HG02870 (cell line): Measurements from ENCODE around the gene NKD1.
"Not testable (repeated sequence)": the region's sequence is repeated elsewhere in the genome, so short reads cannot be mapped to it uniquely, and the experiment has no call there.

Source experiments
- ATAC-seq: cut with Tn5 transposase; IDR thresholded peaks from one replicate; pipeline ENCODE4 v1.9.1; 2021; ENCODE audit warnings: mild to moderate bottlenecking, moderate library complexity; ENCODE audit not compliant: unreplicated experiment

Gene NKD1

GRCh38 chr16:50536258-50536645 lies 11.9 kb upstream of the NKD1 start:
- ATAC-seq, result not testable (repeated sequence)

- ATAC-seq, result no peak
Observed at GRCh38 chr16:50537533-50538290, 10.5 kb upstream of the NKD1 start.

GRCh38 chr16:50538411-50539052 lies 9.7 kb upstream of the NKD1 start:
- ATAC-seq, result no peak

- ATAC-seq, result no peak
Observed at GRCh38 chr16:50539053-50539695, 9.0 kb upstream of the NKD1 start.

DNA sequence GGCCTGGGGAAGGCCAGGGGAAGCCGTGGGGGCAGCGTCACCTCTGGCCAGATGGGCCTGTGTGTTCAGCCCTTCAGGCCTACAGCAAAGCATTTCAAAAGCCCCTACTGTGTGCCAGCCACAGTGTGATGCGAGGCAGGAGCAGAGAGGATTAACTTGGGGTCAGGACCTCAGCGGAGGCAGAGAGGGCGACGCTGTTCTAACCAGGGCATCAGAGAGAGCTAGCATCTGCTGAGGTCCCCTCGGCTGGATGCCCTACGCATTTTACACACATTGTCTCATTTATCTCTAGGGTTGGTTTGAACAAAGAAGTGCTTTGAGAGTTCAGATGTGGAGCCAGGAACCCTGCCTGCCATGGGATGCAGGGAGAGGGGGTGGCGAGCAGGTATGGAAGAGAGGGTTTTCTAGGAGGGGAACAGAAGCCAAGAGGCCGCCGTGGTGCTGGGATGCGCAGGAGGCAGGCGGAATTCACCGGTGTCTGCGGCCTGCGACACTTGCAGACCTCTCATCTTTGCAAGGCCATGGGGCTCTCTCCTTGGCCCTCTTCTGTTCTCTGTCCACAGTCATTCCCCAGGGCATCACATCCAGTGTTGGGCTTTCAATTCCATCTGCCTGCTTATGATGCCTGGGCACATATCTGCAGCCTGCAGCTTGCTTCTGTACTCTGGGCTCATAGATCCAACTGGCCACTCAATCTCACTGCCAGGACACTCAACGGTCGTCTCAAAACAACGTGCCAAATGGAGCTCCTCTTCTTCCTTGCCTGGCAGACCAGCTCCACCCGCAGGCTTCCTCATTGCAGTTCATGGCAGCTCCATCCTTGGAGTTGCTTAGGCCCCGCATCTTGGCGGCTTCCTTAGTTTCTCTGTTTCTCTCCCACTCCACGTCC lies 8.1 kb upstream of the NKD1 start:
- no peak for ATAC-seq

DNA sequence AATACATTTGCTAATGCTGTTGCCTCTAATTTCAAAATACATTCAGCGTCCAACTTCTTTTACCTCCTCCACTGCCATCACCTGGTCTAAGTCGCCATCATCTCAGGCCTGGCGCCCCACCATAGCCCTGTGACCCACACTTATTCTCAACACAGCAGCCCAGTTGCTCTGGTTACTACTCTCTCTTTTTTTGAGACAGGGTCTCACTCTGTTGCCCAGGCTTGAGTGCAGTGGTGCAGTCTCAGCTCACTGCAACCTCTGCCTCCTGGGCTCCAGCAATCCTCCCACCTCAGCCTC lies 7.5 kb upstream of the NKD1 start:
- no peak for ATAC-seq

DNA sequence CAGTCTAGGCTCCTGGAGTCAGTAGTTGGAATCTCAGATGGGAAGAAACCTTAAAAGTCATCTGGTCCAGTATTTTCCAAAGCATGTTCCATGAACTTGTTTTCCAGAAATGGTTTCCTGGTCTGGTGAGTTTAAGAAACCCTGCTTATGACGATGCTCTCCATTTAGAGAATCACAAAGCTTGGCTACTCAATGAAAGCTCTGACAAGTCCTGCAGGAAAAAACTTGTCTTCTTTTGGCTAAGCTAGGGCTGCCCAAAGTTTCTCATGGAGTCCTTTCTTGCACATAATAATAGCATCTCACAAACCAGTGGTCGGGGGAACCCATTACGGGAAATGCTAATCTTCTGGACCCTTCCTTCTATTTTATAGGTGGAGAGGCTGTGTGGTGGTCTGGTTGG lies 5.5 kb upstream of the NKD1 start:
- ATAC-seq, result no peak

DNA sequence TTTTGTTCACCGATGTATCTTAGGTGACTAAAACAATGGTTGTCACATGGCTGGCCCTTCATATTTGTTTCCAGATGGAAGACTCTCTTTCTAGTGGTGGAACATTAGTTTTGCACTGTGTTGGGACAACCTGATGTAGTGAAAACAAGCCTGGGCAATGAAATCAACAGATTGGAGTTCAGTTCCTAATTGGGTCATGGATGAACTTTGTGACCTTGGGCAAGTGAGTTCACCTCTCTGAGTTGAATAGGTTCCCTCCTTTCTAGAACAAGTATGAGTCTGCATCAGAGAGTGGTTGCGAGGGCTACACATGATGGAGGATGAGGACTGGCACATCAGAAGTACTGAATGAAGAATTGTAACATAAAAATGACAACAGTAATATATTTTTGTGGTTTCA lies 2.1 kb upstream of the NKD1 start:
- no peak for ATAC-seq

DNA sequence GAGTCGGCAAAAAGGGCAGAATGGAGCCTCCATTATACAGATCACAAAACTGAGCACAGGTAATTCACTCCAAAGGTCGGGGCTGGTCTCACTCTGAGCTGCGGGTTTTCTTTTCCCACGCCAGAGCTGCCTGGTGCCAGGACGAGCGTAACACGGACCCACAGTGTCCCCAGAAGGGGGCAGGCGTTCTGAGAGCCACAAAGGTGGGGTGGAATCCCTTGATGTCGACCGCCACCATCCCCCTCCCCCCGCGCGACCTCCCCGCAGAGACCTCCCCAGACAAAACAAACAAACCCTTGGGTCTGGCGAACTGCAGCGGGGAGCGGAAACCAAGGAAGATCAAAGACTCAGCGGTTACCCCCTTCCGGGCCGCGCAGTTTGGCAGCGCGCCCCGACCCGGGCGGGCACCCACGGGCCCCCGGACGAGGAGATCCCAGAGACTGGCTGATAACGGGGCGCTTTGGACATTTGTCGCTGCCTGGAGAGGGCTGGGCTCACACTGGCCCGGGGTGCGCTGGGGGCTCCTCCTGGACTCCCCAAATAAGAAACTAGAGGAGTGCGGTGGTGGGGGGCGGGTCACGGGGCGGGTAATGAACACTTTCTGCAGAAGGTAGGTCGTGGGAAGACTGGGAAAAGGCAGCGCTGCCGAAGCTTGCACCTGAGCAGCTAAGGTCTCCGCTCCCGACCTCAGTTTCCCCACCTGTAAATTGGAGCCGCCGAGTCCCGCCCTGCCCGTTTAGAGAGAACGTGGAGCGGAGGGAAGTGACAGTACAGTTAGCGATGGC lies 664 bp upstream of the NKD1 start:
- no peak for ATAC-seq

DNA sequence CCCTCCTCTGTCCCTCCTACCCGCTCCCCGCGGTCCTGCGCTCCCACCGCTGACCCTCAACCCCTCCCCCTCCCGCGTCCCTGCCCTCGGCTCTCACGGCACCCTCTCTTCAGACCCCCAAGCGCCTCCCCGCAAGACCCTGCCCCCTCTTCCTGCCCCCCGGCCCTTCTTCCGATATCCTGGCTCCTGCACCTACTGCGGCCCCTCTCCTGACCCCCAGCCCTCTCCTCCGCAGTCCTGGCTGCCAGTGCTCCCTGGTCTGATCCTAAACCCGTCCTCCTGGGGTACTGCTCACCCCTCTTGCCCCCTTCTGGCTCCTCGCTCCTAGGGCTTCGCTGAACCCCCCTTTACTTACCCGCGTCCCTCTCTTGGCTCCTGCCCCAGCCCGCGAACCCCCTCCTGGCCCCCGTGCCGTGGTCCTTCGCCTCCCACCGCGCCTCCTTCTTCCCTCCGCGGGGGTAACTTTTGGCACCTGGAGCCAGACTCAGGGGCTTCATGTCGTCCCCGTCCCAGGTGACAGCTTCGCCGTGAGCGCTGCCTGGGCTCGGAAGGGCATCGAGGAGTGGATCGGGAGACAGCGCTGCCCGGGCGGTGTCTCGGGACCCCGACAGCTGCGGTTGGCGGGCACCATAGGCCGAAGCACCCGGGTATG lies 839 bp downstream of the NKD1 start:
- ATAC-seq, result no peak

GRCh38 chr16:50549561-50549915 lies 1.3 kb downstream of the NKD1 start:
- ATAC-seq, result no peak

DNA sequence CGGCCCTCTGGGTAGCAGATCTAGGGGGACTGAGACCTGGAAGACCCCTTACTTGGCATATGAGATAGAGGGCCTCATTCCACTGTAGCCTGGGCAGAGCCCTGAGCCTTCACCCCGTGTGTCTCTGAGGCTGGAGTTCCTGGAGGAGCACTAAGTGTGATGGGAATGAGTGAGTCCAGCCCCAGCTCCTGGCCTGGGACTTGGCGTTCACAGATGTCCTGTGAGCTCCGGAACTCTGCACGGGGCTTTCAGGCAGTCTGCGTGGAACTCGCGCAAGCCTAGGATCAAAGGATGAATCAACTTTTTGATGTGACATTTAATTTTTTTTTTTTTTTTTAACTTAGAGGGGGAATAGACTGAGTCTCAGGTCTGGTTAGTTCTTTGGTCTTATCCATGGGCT lies 1.8 kb downstream of the NKD1 start:
- no peak for ATAC-seq

DNA sequence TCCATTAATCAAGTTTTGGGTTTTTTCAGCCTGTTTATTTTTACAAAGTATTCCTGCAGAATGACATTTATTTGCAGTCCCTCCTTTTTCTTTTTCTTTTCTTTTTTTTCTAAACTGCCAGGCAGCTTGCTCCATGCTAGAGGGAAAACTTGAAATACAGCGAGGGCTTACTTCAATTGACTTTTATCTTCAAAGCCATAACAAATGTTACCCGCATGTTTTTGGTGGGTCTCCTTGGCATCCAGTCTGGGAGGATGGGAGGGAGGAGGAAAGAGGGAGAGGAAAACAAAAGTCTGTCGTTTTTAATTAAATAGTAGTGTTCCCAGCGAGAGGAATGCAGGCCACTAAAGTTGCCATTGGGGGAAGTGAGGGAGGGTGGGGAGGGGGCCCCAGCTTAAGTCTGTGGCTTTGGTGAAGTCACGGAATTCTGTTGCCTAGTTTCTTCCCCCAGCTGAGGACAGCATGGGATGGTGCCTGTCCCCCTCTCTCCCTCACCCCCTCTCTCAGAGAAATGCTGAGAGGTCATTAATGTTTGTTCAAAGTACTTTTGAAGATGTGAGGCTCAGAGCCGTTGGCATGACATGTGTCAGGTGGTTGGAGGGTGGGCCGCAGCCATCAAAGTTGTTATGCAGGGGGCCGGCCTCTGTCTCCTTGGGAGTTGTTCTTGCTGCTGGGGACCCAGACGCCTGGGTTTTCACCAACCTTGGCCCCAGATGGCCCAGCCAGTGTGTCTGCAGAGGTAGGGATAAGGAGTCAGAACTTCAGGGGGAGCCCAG lies 2.9 kb downstream of the NKD1 start:
- ATAC-seq, result no peak

DNA sequence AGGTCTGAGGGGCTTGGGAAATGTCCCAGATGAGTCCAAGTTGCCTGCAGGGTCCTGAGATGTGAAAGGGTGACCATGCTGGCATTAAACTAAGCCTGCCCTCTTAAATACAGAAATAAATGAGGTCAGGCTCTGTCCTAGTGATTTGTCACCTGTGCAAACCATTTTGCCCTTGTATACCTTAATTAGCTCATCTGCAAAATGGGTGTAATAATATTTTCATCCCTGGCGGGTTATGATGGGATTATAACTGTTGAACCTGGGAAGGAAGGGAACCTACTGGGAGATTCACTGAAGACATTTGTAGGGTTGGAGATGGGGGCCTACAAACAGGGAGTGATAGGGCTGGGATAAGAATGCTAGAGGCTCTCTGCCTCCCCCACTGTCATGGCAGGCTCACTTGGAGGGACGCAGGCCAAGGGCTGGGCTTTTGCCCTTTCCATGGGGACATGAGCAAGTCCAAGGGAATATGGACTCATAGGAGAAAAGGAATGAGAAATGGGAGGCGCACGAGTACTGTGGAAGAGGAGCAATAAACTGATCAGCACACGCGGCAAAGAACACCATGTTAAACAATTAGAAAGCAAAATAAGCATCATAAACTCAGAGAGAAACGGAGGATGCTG lies 4.4 kb downstream of the NKD1 start:
- no peak for ATAC-seq

GRCh38 chr16:50553182-50553710 lies 5.0 kb downstream of the NKD1 start:
- no peak for ATAC-seq

GRCh38 chr16:50553731-50554360 lies 5.7 kb downstream of the NKD1 start:
- no peak for ATAC-seq

DNA sequence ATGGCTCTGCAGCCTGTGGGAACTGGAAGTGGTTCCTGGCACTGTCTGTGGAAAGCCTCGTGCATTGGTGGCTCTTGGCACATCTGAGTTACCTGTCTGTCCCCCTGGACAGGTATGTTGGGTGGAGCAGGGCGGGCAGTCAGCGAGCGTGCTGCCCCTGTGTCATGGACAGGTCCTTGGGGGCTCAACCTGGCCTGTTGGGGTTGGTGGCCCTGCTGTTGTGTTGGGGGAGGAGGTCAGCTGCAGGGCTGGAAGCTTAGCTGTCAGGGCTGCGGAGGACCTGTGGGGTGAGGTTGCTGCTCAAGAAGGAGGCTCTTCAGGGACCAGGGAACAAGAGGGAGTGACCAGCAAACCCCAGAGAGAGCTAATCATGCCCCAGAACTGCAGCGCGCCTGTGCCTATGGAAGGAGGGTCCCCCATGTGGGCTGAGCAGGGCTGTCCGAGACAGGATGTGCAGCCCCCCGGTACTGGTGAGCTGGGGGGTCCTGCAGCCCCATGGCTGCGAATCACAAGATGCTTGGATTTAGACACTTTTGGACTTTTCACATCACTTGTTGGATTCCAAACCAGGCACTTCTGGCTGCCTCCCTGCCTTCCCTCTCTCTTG lies 7.2 kb downstream of the NKD1 start:
- no peak for ATAC-seq
